Kidney (tissue), 14 donors: ENCODE data around the gene PHF21B. TPM values are rescaled to one million over a fixed set of nuclear protein-coding genes. Genes with fewer than 3 reads are reported as not detected.

Experiments
- DNase-seq, 5 donors: peaks; one replicate each; pipeline ENCODE4 v3.0.0-alpha.2; 2013 to 2020
- FAIRE-seq: peaks from 2 replicates; lab custom pipeline; 2012; peaks lifted over from hg19 to GRCh38; lab: Jason Lieb, UNC
- H3K27ac ChIP-seq, 2 donors: one replicate each; pipeline ENCODE4 v1.7.0; 2013; ENCODE audit warnings: low read depth in 2 of 2, low read length in 2 of 2, inconsistent platforms in 1 of 2
- H3K27me3 ChIP-seq: one replicate; pipeline ENCODE4 v1.7.1; 2013; ENCODE audit warnings: low read length, inconsistent platforms; ENCODE audit not compliant: control insufficient read depth, insufficient read depth
- H3K36me3 ChIP-seq, 3 donors: one replicate each; pipeline versions ENCODE4 v1.7.0 to v1.7.1; 2013; ENCODE audit warnings: low read length in 3 of 3, control low read depth in 1 of 3, inconsistent platforms in 1 of 3; ENCODE audit not compliant: insufficient read depth in 3 of 3, control insufficient read depth in 2 of 3
- H3K4me1 ChIP-seq, 3 donors: one replicate each; pipeline versions ENCODE4 v1.7.0 to v1.7.1; 2013; ENCODE audit warnings: low read length in 3 of 3, inconsistent platforms in 1 of 3, low read depth in 1 of 3; ENCODE audit not compliant: control insufficient read depth in 2 of 3, insufficient read depth in 2 of 3
- H3K4me3 ChIP-seq, 3 donors: one replicate each; pipeline versions ENCODE4 v1.7.0 to v1.8.1; 2013; ENCODE audit warnings: low read length in 3 of 3, control low read depth in 1 of 3, inconsistent platforms in 1 of 3
- H3K9ac ChIP-seq, 3 donors: one replicate each; pipeline versions ENCODE4 v1.7.0 to v1.7.1; 2013; ENCODE audit warnings: low read length in 3 of 3, control low read depth in 1 of 3, inconsistent platforms in 1 of 3
- H3K9me3 ChIP-seq, 3 donors: one replicate each; pipeline versions ENCODE4 v1.7.0 to v1.7.1; 2013; ENCODE audit warnings: low read length in 3 of 3, control low read depth in 1 of 3, inconsistent platforms in 1 of 3; ENCODE audit not compliant: control insufficient read depth in 2 of 3, insufficient read depth in 1 of 3
- CTCF ChIP-seq: IDR thresholded peaks from 3 replicates; pipeline ENCODE4 v1.5.1; 2012; ENCODE audit warnings: mild to moderate bottlenecking, moderate library complexity, borderline replicate concordance; ENCODE audit not compliant: insufficient read depth; ENCODE audit errors: extremely low read depth
- intact Hi-C: fragments of 100-400 bp; cut with DNase I; formaldehyde crosslinking; loops from one replicate; pipeline ENCODE4 v1.11.1; 2022
- polyA plus RNA-seq: library from polyadenylated mRNA; stranded (reverse); fragments of 350-450 nt; fragmentation: Illumina TruSeq; extraction: RNeasy Lipid Tissue Mini Kit (QIAGEN cat#74804); gene quantifications from one replicate; pipeline ENCODE4 v1.2.3, GENCODE V29; 2014; ENCODE audit warnings: low read depth, low replicate concordance; ENCODE audit not compliant: insufficient read depth
- total RNA-seq: library from RNA; stranded (reverse); fragmentation: NEBNext Ultra II Directional; extraction: Animal tissue kit (Norgen Biotek cat#: 25700); gene quantifications from one replicate; pipeline ENCODE4 v1.2.1, GENCODE V29; 2021
- donor health status: control.
- donor health status: control.
- donor health status: control.
- donor health status: control.
- donor health status: control.
- donor health status: DM: yes; HTN: yes; CAD: no.
- donor health status: Normal renal cell carcinoma (clear cell type).

The PHF21B gene
- total and polyA plus RNA-seq, 2 donors from 2014 or later, result 1.1 to 2.8 TPM

GRCh38 chr22:44915441-44915840, 94.4 kb downstream of the PHF21B start:
- Histone ChIP-seq H3K27ac (no peak overlapping the region), H3K4me1 (no peaks in the 10 kb centered on the region), H3K36me3 (no peaks in the 10 kb centered on the region), H3K27me3 (no peaks in the 10 kb centered on the region), H3K9ac (no peak overlapping the region), H3K4me3 (no peak overlapping the region), H3K9me3 (no peaks in the 10 kb centered on the region)
- intact Hi-C loops, result no loop called here
- FAIRE-seq (no peak), DNase-seq (peak in 2 of 5 donors; percentile 14 to 41)
- no peak for TF ChIP-seq CTCF

GRCh38 chr22:44914026-44914721, 95.6 kb downstream of the PHF21B start:
- no peak overlapping the region for H3K9ac ChIP-seq
- no peaks in the 10 kb centered on the region for H3K4me1 ChIP-seq
- FAIRE-seq (no peak), DNase-seq (peak in 2 of 5 donors; percentile 17 to 58)
- TF ChIP-seq CTCF, result no peak
- no peak overlapping the region for H3K4me3 ChIP-seq
- H3K36me3 ChIP-seq, result no peaks in the 10 kb centered on the region
- H3K27me3 ChIP-seq, result no peaks in the 10 kb centered on the region
- no peak overlapping the region for H3K27ac ChIP-seq
- intact Hi-C loops, result no loop called here
- no peaks in the 10 kb centered on the region for H3K9me3 ChIP-seq

GRCh38 chr22:44913198-44913983, 96.4 kb downstream of the PHF21B start:
- no peak for TF ChIP-seq CTCF
- H3K4me3 ChIP-seq, result no peak overlapping the region
- DNase-seq (peak in 2 of 5 donors; percentile 20 to 68), FAIRE-seq (no peak)
- no peak overlapping the region for H3K9ac ChIP-seq
- H3K4me1 ChIP-seq, result no peaks in the 10 kb centered on the region
- intact Hi-C loops, result no loop called here
- no peaks in the 10 kb centered on the region for H3K27me3 ChIP-seq
- no peaks in the 10 kb centered on the region for H3K9me3 ChIP-seq
- no peaks in the 10 kb centered on the region for H3K36me3 ChIP-seq
- no peak overlapping the region for H3K27ac ChIP-seq
